ENCODE measurements around the gene GGA2. TPM values are rescaled to one million over a fixed set of nuclear protein-coding genes. Genes with fewer than 3 reads are reported as not detected.
A peak's percentile ranks its signal among the peaks of the same experiment; 100 is the strongest.

The GGA2 gene
- total RNA-seq, 2 donors from 2014 or later: 60.1 to 60.3 TPM

GRCh38 chr16:23436951-23437350 lies 73.3 kb downstream of the GGA2 start:
- ATAC-seq (peak; percentile 23 to 37), DNase-seq (no peak)
- intact Hi-C loops (cut with DNase I): loop anchor here in 1 of 2 donors (10.0 kb wide), 1 partner anchor 542 kb away; no protein-coding TSS in a partner anchor

- intact Hi-C loops (cut with DNase I): loop anchor here in 1 of 2 donors (10.0 kb wide), 1 partner anchor 541 kb away; no protein-coding TSS in a partner anchor
- peak; percentile 63 to 83 for ATAC-seq
- peak; percentile 64 for DNase-seq
Observed at GRCh38 chr16:23435500-23435899, 74.8 kb downstream of the GGA2 start.

GRCh38 chr16:23434380-23434779 lies 75.9 kb downstream of the GGA2 start:
- intact Hi-C loops (cut with DNase I): loop anchor here (1.0 to 10.0 kb wide), 3 partner anchors 252 to 540 kb away; partner anchors contain the start of gene SCNN1G (in 1 of the 2)
- ATAC-seq: peak in 1 of 2 donors; percentile 34
- no peak for DNase-seq

- ATAC-seq: no peak
- intact Hi-C loops (cut with DNase I): loop anchor here (2.0 to 10.0 kb wide), 3 partner anchors 251 to 539 kb away; partner anchors contain the start of gene SCNN1G (in 1 of the 2)
Observed at GRCh38 chr16:23433261-23433920, 76.9 kb downstream of the GGA2 start.

GRCh38 chr16:23432176-23433128 lies 77.8 kb downstream of the GGA2 start:
- no peak for DNase-seq
- intact Hi-C loops (cut with DNase I): loop anchor here (2.0 to 10.0 kb wide), 3 partner anchors 250 to 538 kb away; partner anchors contain the start of gene SCNN1G (in 1 of the 2)
- ATAC-seq: no peak

More at GRCh38 chr16:23433261-23433920, 76.9 kb downstream of the GGA2 start:
- no peak for DNase-seq

GRCh38 chr16:23428351-23428750 lies 81.9 kb downstream of the GGA2 start:
- ATAC-seq (no peak), DNase-seq (no peak)
- intact Hi-C loops (cut with DNase I): no loop called here

- DNase-seq (peak; percentile 27), ATAC-seq (peak in 1 of 2 donors; percentile 73)
- intact Hi-C loops (cut with DNase I): no loop called here
Observed at GRCh38 chr16:23424292-23424958, 85.9 kb downstream of the GGA2 start.

GRCh38 chr16:23423496-23424049 lies 86.7 kb downstream of the GGA2 start:
- DNase-seq: peak; percentile 82
- peak; percentile 94 to 98 for ATAC-seq
- intact Hi-C loops (cut with DNase I): no loop called here

GRCh38 chr16:23420011-23420410 lies 90.3 kb downstream of the GGA2 start:
- DNase-seq (no peak), ATAC-seq (no peak)
- intact Hi-C loops (cut with DNase I): no loop called here

GRCh38 chr16:23416816-23417215 lies 93.5 kb downstream of the GGA2 start:
- ATAC-seq: no peak
- no peak for DNase-seq
- intact Hi-C loops (cut with DNase I): no loop called here

- DNase-seq (no peak), ATAC-seq (no peak)
- intact Hi-C loops (cut with DNase I): no loop called here
Observed at GRCh38 chr16:23414731-23415130, 95.6 kb downstream of the GGA2 start.

Other genes starting within 250 kb of the GGA2 start
- under 1 TPM; 0.18 to 0.91 TPM for gene SCNN1B, start 208.2 kb downstream of the GGA2 start, total RNA-seq
- 10 to 100 TPM; 11.3 TPM for gene COG7, start 57.3 kb downstream of the GGA2 start, total RNA-seq
- 10 to 100 TPM; 16.6 to 19.3 TPM for gene EARS2, start 46.9 kb upstream of the GGA2 start, total RNA-seq
- 10 to 100 TPM; 50.7 to 62.3 TPM for gene UBFD1, start 47.2 kb upstream of the GGA2 start, total RNA-seq
- 100 to 1,000 TPM; 445 TPM for gene NDUFAB1, start 85.8 kb upstream of the GGA2 start, total RNA-seq
- 1 to 10 TPM; 6.3 to 6.6 TPM for gene PALB2, start 130.8 kb upstream of the GGA2 start, total RNA-seq
- 10 to 100 TPM; 32.9 to 45.9 TPM for gene DCTN5, start 131.0 kb upstream of the GGA2 start, total RNA-seq
- gene PLK1, start 168.4 kb upstream of the GGA2 start, total RNA-seq: 1 to 10 TPM in 1 of 2 donors, under 1 TPM in 1; 0.52 to 1.5 TPM
- under 1 TPM in 1 of 2 donors, not detected in 1; 0.34 TPM for gene ERN2, start 202.7 kb upstream of the GGA2 start, total RNA-seq
- gene CHP2, start 244.5 kb upstream of the GGA2 start, total RNA-seq: not detected